Muscle layer of duodenum (tissue), 2 donors: ENCODE results near the gene MPRIP.

Experiments used
- H3K27ac ChIP-seq: one replicate; pipeline ENCODE4 v1.7.0; 2013; ENCODE audit warnings: mild to moderate bottlenecking, low read length
- H3K27me3 ChIP-seq: one replicate; pipeline ENCODE4 v1.7.0; 2013; ENCODE audit warnings: low read depth, mild to moderate bottlenecking, control low read depth, low read length
- H3K36me3 ChIP-seq, 2 donors: one replicate each; pipeline ENCODE4 v1.7.0; 2013; ENCODE audit warnings: low read length in 2 of 2, control low read depth in 1 of 2, mild to moderate bottlenecking in 1 of 2; ENCODE audit not compliant: insufficient read depth in 2 of 2, control insufficient read depth in 1 of 2
- H3K4me1 ChIP-seq, 2 donors: one replicate each; pipeline ENCODE4 v1.7.0; 2013; ENCODE audit warnings: low read length in 2 of 2, mild to moderate bottlenecking in 2 of 2, control low read depth in 1 of 2, moderate library complexity in 1 of 2; ENCODE audit not compliant: insufficient read depth in 2 of 2, control insufficient read depth in 1 of 2
- H3K4me3 ChIP-seq, 2 donors: one replicate each; pipeline ENCODE4 v1.7.0; 2013; ENCODE audit warnings: low read length in 2 of 2, low read depth in 1 of 2, mild to moderate bottlenecking in 1 of 2
- H3K9me3 ChIP-seq, 2 donors: one replicate each; pipeline ENCODE4 v1.7.0; 2013; ENCODE audit warnings: low read length in 2 of 2, control low read depth in 1 of 2, mild to moderate bottlenecking in 1 of 2; ENCODE audit not compliant: control insufficient read depth in 1 of 2
- donor health status: healthy.

MPRIP gene

DNA sequence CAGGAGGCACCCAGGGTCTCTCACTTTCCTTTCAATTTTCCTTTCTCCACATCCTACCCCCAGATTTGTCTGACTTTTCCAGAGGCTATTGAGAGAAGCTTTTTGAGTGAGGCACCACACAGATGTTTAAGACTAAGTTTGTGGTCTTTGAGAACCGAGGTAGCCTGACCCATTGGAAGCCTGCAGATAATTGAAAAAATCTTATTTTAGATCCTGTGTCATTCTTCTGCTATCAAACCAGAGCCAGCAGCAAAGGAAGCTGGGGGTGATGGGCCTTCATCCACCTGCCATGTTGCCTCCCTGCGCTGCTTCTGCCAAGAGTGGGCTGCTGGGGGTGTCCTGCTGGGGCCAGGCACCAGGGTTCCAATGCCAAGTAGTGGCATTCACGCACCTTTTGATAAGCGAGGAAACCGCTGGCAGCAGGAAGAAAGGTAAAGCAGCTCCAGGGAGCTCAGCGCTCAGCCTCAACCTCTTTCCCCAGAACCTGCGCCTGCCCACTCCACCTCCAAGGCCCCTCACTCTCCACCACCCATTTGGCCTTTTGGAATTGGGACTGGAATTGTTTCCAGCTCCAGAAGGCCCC is 55.6 kb downstream of the MPRIP start:
- Histone ChIP-seq H3K27ac (no peak overlapping the region), H3K27me3 (no peaks in the 10 kb centered on the region), H3K4me1 (peaks cover 9 to 47% of the 10 kb centered on the region in 2 donors), H3K9me3 (no peaks in the 10 kb centered on the region), H3K36me3 (peaks cover 0 to 3% of the 10 kb centered on the region in 2 donors), H3K4me3 (no peak overlapping the region)

DNA sequence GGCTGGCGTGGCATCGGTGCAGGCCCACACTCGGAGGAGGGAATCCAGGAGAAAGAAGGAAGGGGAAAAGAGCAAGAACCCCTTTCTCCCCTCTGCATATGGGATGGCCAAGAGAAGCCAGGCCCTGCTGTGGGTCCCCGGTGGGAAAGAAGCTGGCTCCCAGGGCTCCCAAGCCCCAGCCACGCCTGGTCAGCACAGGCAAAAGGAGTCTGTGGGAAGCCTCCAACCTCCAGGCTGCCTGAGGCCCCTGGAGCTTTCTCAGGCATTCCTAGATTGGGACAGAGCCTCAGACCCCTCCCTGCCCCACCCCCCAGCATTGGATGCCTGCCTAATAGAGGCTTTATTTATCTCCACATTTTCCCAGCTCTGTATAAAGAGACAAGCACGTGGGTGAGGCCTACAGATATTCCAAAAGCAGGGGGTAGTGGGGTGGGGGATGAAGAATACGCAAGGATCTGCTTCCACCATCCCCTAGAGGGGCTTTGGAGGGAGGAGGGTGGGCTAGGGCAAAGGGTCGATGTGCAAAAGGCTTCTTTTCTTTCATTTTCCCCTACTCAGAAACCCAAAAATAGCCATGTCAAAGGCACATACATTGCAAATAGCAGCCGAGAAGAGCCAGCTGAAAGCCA is 56.4 kb downstream of the MPRIP start:
- Histone ChIP-seq H3K4me3 (no peak overlapping the region), H3K4me1 (peaks cover 9 to 40% of the 10 kb centered on the region in 2 donors), H3K27ac (no peak overlapping the region), H3K36me3 (peaks cover 0 to 3% of the 10 kb centered on the region in 2 donors), H3K27me3 (no peaks in the 10 kb centered on the region), H3K9me3 (no peaks in the 10 kb centered on the region)

DNA sequence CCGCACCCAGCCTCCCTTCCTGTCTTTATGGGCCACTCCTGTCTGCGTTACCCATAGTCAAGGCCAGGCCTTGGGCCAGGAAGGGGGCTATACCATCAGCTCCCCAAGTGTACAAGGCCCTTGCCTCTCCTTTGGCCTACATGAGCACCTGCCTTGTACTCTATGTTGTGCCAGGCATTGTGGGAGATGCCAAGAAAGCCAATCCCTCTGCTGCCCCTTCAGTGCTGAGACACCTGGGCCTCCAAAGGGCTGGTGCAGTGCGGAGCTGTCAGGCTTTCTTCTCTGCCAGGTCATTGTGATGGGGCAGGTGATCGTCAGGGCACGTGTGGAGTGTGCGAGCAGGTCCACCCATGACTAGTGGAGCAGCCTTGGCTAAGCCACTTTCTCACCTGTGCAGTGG is 59.9 kb downstream of the MPRIP start:
- H3K27ac ChIP-seq = no peak overlapping the region
- no peaks in the 10 kb centered on the region for H3K27me3 ChIP-seq
- H3K4me1 ChIP-seq = peaks cover 5 to 32% of the 10 kb centered on the region in 2 donors
- no peaks in the 10 kb centered on the region for H3K36me3 ChIP-seq
- no peaks in the 10 kb centered on the region for H3K9me3 ChIP-seq
- H3K4me3 ChIP-seq = no peak overlapping the region

DNA sequence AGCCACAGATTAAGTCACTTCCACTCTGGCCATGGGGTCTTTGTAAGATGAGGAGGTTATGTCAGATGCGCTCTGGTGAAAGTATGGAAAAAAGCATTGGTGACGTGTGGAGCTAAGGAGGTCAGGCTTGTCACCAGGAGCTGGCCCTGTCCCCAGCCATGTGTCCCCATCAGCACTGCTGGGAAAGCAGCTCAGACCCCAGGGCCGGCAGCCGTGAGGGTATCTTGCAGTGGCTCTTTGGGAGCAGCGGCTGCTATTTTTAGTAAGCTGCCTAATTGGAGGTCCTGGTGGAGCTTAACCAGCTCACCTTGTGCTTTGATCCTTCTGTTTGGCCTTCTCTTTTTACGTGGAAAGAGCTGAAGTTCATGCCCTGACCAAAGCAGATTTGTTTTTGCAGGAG is 60.9 kb downstream of the MPRIP start:
- Histone ChIP-seq H3K4me1 (peaks cover 14 to 34% of the 10 kb centered on the region in 2 donors), H3K4me3 (no peak overlapping the region), H3K27ac (no peak overlapping the region), H3K36me3 (no peaks in the 10 kb centered on the region), H3K9me3 (no peaks in the 10 kb centered on the region), H3K27me3 (no peaks in the 10 kb centered on the region)

DNA sequence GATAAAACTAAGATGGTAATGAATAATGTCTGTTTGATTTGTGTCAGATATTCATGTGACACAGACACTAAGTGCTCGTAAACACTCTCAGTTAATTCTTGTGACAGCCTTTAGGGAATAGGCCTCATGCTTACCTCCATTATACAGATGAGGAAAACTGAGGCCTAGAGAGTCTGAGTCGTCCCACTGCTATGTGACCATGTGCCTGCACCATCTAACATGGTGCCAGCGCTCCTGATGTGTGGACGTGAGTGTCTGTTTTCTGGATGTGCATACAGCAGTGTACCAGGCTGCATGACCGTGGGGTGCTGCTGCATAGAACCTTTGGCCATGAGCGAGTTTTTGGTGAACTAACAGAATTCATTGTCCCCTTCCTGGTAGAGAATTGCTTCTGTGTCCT is 61.8 kb downstream of the MPRIP start:
- H3K4me3 ChIP-seq = no peak overlapping the region

DNA sequence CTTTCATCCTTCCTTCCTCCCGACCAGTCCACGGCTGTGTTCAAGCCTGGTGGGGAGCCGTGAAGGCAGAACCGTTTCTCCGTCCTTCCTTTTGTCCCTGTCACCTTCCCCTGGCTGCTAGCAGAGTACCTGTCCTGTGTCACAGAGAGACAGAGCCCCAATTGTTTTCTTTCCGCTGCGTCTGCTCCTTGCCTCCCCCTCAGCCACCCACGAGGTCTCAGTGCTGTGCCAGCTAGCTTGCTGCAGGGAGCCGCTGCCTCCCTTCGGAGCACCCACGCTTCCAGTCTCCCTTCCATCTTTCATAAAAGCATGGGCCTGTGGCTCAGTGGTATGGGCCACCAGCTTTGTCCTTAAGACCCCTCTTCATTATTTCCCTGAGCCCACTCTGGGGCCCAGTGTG is 62.2 kb downstream of the MPRIP start:
- Histone ChIP-seq H3K9me3 (no peaks in the 10 kb centered on the region), H3K36me3 (no peaks in the 10 kb centered on the region), H3K27me3 (no peaks in the 10 kb centered on the region), H3K4me3 (no peak overlapping the region), H3K27ac (no peak overlapping the region), H3K4me1 (peaks cover 22 to 35% of the 10 kb centered on the region in 2 donors)

More for the DNA sequence above, 61.8 kb downstream of the MPRIP start:
- H3K4me1 ChIP-seq = peaks cover 19 to 34% of the 10 kb centered on the region in 2 donors
- no peaks in the 10 kb centered on the region for H3K36me3 ChIP-seq
- no peak overlapping the region for H3K27ac ChIP-seq
- no peaks in the 10 kb centered on the region for H3K27me3 ChIP-seq
- no peaks in the 10 kb centered on the region for H3K9me3 ChIP-seq

DNA sequence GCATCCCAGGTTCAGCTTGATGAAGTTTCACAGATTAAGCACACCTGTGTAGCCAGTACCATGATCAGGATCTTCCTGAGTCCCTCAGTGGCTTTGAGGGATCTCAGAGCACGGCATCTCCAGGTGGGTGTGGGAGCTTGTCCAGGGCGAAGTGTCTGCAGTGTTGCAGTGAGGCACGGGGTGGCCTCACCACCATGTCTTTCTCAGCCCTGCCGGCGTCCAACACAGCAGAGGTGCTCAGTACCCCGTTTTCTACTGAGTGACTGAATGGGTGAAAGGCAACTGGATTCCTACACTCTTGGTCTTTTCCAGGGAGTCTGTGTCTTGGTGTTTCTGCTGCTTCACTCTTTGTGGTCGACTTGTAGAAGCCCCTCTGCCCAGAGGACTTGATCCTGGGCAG is 63.7 kb downstream of the MPRIP start:
- Histone ChIP-seq H3K4me1 (peaks cover 29 to 44% of the 10 kb centered on the region in 2 donors), H3K27ac (peak overlapping the region; percentile 11)

DNA sequence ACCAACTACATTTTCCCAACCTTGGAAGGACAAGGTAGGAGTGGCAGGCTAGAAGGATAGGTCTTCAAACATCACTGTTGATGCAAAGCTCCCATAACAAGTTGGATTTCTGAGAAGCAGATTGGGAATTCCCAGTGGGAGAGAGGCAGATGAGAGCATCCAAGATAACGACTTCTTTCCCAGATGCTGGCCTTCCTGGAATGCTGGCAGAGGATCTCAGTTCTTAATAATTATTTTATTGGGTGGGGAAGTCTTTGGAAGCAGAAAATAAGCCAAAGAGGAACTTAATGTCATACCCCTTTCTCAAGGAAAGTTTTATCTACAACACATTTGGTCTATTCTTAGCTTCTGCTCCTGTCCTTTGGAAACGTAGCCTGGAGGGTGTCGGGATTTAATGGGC is 64.5 kb downstream of the MPRIP start:
- Histone ChIP-seq H3K36me3 (no peaks in the 10 kb centered on the region), H3K27ac (no peak overlapping the region), H3K4me3 (no peak overlapping the region), H3K4me1 (peaks cover 29 to 46% of the 10 kb centered on the region in 2 donors), H3K27me3 (no peaks in the 10 kb centered on the region), H3K9me3 (no peaks in the 10 kb centered on the region)

More for the DNA sequence above, 63.7 kb downstream of the MPRIP start:
- no peaks in the 10 kb centered on the region for H3K9me3 ChIP-seq
- H3K4me3 ChIP-seq = no peak overlapping the region
- H3K36me3 ChIP-seq = no peaks in the 10 kb centered on the region
- no peaks in the 10 kb centered on the region for H3K27me3 ChIP-seq

DNA sequence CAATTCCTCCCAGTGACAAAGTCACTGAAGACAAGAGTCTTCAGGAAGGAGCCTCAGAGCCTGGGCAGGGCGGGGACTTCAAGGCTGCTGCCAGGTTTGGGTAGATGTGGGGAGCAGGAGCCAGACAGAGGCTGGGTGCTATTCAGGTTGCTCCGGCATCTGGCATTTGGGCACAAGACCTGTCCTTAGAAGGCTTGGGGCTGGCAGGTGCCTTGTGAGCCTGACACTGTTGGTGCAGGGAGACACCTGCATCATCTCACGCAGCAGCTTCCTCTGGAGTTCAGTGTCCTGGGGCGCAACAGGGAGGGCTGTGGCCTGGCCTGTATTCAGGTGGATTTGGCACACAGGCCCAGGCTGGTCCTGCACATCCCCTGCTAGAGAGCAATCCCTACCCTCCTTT is 65.0 kb downstream of the MPRIP start:
- Histone ChIP-seq H3K4me3 (no peak overlapping the region), H3K36me3 (no peaks in the 10 kb centered on the region), H3K27me3 (no peaks in the 10 kb centered on the region), H3K9me3 (no peaks in the 10 kb centered on the region), H3K4me1 (peaks cover 29 to 46% of the 10 kb centered on the region in 2 donors), H3K27ac (no peak overlapping the region)

DNA sequence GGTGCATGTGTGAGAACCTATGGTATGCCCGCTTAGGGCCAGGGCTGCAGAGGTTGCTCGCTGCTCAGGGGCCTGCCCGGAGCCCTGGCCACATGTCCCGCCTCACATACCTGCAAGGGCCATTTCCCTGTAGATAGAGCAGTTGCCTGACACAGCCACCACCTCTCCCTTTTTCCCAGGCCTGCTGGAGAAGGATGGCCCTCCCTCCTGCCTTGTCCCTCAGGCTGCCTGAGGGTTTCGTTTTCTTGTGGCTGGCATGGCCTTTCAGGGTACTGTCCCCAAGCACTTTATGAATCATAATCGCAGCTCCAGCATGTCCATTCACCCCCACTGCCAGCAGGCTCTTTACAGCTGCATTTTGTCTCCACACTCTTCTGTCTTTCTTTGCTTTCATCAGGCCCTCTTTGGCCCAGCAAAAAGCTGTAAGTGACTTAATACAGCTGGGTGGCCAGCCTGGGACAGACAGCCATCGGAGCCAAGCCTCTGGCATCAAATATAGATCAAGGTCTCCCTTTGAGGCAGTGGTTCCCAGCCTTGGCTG is 65.7 kb downstream of the MPRIP start:
- H3K36me3 ChIP-seq = no peaks in the 10 kb centered on the region
- no peak overlapping the region for H3K4me3 ChIP-seq
- peaks cover 29 to 51% of the 10 kb centered on the region in 2 donors for H3K4me1 ChIP-seq
- H3K27me3 ChIP-seq = no peaks in the 10 kb centered on the region
- H3K9me3 ChIP-seq = no peaks in the 10 kb centered on the region
- peak overlapping the region; percentile 45 for H3K27ac ChIP-seq

DNA sequence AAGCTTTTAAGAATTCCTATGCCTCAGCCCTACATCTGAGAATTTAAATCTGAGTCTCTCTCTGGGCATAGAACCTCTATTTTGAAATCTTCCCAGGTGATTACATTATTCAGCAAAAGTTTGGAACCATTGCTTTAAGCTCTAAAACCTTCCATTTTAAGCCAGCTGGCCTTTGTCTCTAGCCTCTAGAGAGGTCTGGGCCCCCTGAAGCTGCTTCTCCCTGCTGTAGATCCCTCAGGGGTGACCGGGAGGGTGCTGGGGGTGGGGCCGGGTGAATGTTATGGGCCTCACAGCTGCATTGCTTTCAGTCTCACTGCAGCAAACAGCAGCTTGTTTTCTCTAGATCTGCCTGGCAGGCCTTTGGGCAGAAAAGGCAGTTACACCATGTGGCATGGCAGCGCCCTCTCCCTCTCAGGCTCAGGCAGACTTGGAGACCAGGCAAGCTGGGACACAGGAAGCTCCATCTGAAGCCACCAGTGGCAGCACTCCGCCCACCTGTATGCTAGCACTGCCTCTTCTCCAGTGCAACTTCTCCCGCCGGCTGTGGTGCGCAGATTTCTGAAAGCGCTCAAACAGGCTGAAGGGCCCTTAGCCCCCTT is 66.3 kb downstream of the MPRIP start:
- H3K4me1 ChIP-seq = peaks cover 29 to 51% of the 10 kb centered on the region in 2 donors
- no peaks in the 10 kb centered on the region for H3K36me3 ChIP-seq
- no peaks in the 10 kb centered on the region for H3K9me3 ChIP-seq
- H3K4me3 ChIP-seq = no peak overlapping the region
- no peaks in the 10 kb centered on the region for H3K27me3 ChIP-seq
- peak overlapping the region; percentile 49 for H3K27ac ChIP-seq
